T-helper 1 cell treated with Interleukin-12 subunit alpha and Interleukin-12 subunit beta and Interleukin-4 antibody, amounts not matched to agents 30 μg/mL and 1 μg/mL, for 36 hours (primary cell): ENCODE data around the gene PRADC1.

ENCODE experiments used
- H3K27ac Mint-ChIP-seq: one replicate; pipeline ENCODE4 v1.8.0; 2021; ENCODE audit warnings: mild to moderate bottlenecking, mixed read lengths
- H3K27me3 Mint-ChIP-seq: one replicate; pipeline ENCODE4 v1.8.0; 2021; ENCODE audit warnings: low read depth, mixed read lengths
- H3K36me3 Mint-ChIP-seq: one replicate; pipeline ENCODE4 v1.8.0; 2021; ENCODE audit warnings: low read depth, mixed read lengths
- H3K4me1 Mint-ChIP-seq: one replicate; pipeline ENCODE4 v1.8.0; 2021; ENCODE audit warnings: low read depth, mixed read lengths
- H3K4me3 Mint-ChIP-seq: one replicate; pipeline ENCODE4 v1.8.0; 2021; ENCODE audit warnings: mild to moderate bottlenecking, moderate library complexity, mixed read lengths
- H3K9me3 Mint-ChIP-seq: one replicate; pipeline ENCODE4 v1.8.0; 2021; ENCODE audit warnings: mixed read lengths

The PRADC1 gene

DNA sequence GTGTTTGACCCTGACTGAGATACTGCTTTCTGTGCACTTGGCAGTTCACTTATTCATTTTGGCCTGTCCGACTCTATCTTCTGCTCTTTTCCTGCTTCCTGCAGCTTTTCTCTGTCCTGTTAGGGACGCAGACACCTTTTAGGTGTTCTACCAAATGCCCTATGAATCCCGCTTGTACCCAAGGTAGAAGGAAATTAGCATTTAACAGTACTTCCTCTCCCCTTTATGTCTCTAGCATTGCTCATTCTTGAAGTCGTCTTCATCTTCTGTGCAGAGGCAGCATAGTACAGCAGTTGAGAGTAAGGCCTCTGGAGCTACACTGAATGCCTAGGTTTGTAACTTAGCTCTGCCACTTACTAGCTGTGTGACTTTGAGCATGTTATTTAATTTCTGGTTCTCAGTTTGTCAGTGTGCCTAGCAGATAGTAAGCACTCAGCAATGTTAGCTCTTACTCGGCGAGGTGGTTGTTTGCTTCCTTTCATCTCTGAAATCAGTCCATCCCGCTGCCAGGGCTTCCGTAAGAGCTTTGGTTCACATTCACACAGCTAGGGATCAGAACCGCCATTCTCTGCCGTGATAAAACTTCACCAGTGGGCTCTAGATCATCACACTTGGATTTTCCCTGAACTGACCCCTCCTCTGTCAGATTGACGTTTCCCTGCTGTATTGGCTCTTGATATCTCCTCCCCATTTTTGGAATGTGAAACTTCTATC, 2.4 kb upstream of the PRADC1 start:
- H3K9me3 Mint-ChIP-seq: no peaks in the 10 kb centered on the region
- peaks cover 9% of the 10 kb centered on the region for H3K36me3 Mint-ChIP-seq
- H3K27me3 Mint-ChIP-seq: no peaks in the 10 kb centered on the region
- H3K27ac Mint-ChIP-seq: peak overlapping the region; percentile 80
- H3K4me1 Mint-ChIP-seq: peaks cover 39% of the 10 kb centered on the region
- peak overlapping the region; percentile 89 for H3K4me3 Mint-ChIP-seq

DNA sequence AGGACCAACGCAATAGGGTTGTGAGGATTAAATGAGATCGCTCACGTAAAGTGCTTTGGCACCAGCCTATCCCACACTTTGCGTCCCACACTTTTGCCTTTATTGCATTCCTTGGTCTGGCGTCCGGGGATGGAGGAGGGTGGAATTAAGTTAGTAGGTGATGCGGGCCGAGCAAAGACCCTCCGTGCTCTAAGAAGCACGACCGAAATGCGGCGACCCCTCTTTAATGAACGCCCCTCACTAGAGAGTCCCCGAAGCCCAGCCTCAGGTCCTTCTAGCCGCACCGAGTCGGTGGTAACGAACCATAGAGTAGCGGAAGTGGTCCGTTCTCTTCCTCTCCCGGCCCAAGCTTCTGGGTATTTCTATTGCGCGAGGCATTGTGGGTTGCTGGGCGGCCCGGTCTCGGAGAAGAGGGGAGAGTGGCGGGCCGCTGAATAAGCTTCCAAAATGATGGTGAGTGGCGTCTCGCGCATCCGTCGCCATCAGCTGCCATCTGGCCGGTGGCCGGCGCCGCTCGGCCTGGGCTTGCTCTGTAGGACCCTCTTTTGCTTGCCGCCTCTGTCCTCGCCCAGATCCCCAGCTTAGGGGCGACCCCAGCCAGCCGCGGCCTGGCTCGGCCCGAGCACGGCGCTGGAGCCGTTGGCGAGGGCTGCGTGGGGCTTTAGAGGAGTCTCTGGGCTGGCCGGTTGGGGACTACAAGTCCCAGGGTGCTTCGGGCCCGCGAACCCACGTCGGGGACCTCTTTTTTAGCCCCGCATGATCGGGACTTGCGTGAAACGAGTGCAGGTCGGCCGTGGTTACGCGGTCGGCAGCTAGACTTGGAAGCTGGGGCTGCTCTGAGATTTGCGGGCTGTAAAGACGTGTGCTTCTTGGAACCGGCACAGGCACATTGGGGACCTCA, 1.1 kb upstream of the PRADC1 start, which contains the start of gene CCT7:
TSS of gene CCT7 (plus strand) at position 377 of the 901 bp plus-strand sequence. CDS start at position 448, 71 bp downstream.
- peak within 1 kb of the TSS; percentile 89 for H3K4me3 Mint-ChIP-seq
- peaks cover 38% of the 10 kb centered on the region for H3K4me1 Mint-ChIP-seq
- no peaks in the 10 kb centered on the region for H3K9me3 Mint-ChIP-seq
- peak within 1 kb of the TSS; percentile 80 for H3K27ac Mint-ChIP-seq
- peaks cover 9% of the 10 kb centered on the region for H3K36me3 Mint-ChIP-seq
- no peaks in the 10 kb centered on the region for H3K27me3 Mint-ChIP-seq

- H3K4me1 Mint-ChIP-seq: peaks cover 28% of the 10 kb centered on the region
- H3K27me3 Mint-ChIP-seq: no peaks in the 10 kb centered on the region
- H3K9me3 Mint-ChIP-seq: no peaks in the 10 kb centered on the region
- H3K36me3 Mint-ChIP-seq: peaks cover 6% of the 10 kb centered on the region
- H3K4me3 Mint-ChIP-seq: peak overlapping the region; percentile 89
- H3K27ac Mint-ChIP-seq: peak overlapping the region; percentile 68
These were observed 461 bp downstream of the PRADC1 start for GRCh38 chr2:73232403-73233153.

DNA sequence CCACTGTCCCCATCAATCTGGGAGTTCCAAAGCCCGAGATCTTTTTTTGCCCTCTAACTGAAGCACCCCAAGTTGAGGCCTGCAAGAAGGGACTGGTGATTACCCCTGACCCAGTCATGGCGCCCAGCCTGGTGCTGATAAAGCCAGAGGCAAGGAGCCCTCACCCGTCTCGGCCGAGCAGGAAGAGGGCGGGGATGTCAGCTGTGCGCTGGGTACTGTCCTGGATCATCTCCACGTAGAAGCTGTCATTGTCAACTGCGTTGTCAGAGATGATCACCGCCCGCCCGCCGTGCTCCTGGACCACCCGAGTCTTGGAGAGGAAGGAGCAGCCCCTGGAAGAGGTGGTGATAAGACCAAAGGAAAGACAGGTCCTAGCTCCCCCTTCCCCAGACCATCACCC, 4.4 kb downstream of the PRADC1 start:
- no peaks in the 10 kb centered on the region for H3K9me3 Mint-ChIP-seq
- no peaks in the 10 kb centered on the region for H3K27me3 Mint-ChIP-seq

GRCh38 chr2:73227086-73227485, 6.0 kb downstream of the PRADC1 start:
- Mint-ChIP-seq H3K4me3 (no peak overlapping the region), H3K27me3 (no peaks in the 10 kb centered on the region), H3K9me3 (no peaks in the 10 kb centered on the region), H3K36me3 (peaks cover 2% of the 10 kb centered on the region), H3K4me1 (peaks cover 5% of the 10 kb centered on the region), H3K27ac (no peak overlapping the region)

More for the DNA sequence above, 4.4 kb downstream of the PRADC1 start:
- Mint-ChIP-seq H3K27ac (no peak overlapping the region), H3K36me3 (no peaks in the 10 kb centered on the region), H3K4me1 (peaks cover 11% of the 10 kb centered on the region), H3K4me3 (no peak overlapping the region)

DNA sequence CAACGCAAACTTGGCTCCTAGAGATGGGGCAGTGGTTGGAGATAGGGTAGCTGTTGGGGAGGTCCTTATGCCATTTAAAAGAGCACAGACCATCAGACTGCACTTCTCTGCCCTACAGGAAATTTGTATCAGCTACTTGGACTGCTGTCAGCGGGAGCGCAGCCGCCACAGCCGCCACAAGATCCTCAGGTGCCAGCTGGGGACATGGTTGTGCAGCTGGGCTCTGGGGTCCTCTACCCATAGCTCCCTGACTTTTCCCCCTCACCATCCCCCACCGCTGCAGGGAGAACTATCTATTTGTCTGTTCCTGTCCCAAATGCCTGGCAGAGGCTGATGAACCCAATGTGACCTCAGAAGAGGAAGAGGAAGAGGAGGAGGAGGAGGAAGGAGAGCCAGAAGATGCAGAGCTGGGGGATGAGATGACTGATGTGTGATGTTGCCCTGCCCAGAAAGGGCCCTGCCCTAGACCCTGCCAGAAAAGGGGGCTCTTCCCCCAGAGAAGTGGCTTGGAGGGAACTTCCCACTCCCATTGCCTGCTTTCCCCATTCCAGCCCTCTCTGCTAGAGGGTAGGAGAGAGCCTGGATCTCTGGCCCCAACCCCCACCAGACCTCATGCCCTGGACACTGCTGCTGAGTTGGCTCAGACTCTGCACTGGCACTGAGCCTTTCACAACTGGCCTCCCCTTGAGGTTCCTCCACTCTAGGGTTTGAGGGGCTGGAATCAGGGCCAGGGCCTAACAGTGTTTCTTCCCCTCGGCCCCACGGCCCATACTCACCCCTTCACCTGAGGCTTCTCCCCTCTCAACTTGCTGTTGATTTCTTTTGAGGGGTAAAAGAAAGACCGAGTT, 7.3 kb downstream of the PRADC1 start:
- Mint-ChIP-seq H3K27ac (no peak overlapping the region), H3K9me3 (no peaks in the 10 kb centered on the region), H3K27me3 (no peaks in the 10 kb centered on the region), H3K36me3 (peaks cover 5% of the 10 kb centered on the region), H3K4me3 (no peak overlapping the region), H3K4me1 (peaks cover 5% of the 10 kb centered on the region)

- peaks cover 5% of the 10 kb centered on the region for H3K36me3 Mint-ChIP-seq
- no peak overlapping the region for H3K27ac Mint-ChIP-seq
- H3K4me1 Mint-ChIP-seq: peaks cover 5% of the 10 kb centered on the region
- H3K9me3 Mint-ChIP-seq: no peaks in the 10 kb centered on the region
- H3K4me3 Mint-ChIP-seq: no peak overlapping the region
- H3K27me3 Mint-ChIP-seq: no peaks in the 10 kb centered on the region
These were observed 9.2 kb downstream of the PRADC1 start for GRCh38 chr2:73223821-73224220.

GRCh38 chr2:73218298-73218697, 14.7 kb downstream of the PRADC1 start:
- peaks cover 5% of the 10 kb centered on the region for H3K36me3 Mint-ChIP-seq
- H3K4me1 Mint-ChIP-seq: peaks cover 18% of the 10 kb centered on the region

GRCh38 chr2:73217826-73218225, 15.2 kb downstream of the PRADC1 start:
- Mint-ChIP-seq H3K27me3 (no peaks in the 10 kb centered on the region), H3K4me3 (no peak overlapping the region), H3K27ac (no peak overlapping the region), H3K9me3 (no peaks in the 10 kb centered on the region), H3K36me3 (peaks cover 5% of the 10 kb centered on the region), H3K4me1 (peaks cover 20% of the 10 kb centered on the region)

More at GRCh38 chr2:73218298-73218697, 14.7 kb downstream of the PRADC1 start:
- Mint-ChIP-seq H3K27ac (no peak overlapping the region), H3K27me3 (no peaks in the 10 kb centered on the region), H3K4me3 (no peak overlapping the region), H3K9me3 (no peaks in the 10 kb centered on the region)

- no peak overlapping the region for H3K27ac Mint-ChIP-seq
These were observed 15.9 kb downstream of the PRADC1 start for GRCh38 chr2:73217160-73217559.

GRCh38 chr2:73215254-73215653, 17.8 kb downstream of the PRADC1 start:
- H3K9me3 Mint-ChIP-seq: no peaks in the 10 kb centered on the region
- peak overlapping the region; percentile 96 for H3K4me3 Mint-ChIP-seq
- peaks cover 20% of the 10 kb centered on the region for H3K4me1 Mint-ChIP-seq
- no peaks in the 10 kb centered on the region for H3K36me3 Mint-ChIP-seq
- H3K27me3 Mint-ChIP-seq: no peaks in the 10 kb centered on the region
- H3K27ac Mint-ChIP-seq: peak overlapping the region; percentile 80

More at GRCh38 chr2:73217160-73217559, 15.9 kb downstream of the PRADC1 start:
- Mint-ChIP-seq H3K9me3 (no peaks in the 10 kb centered on the region), H3K27me3 (no peaks in the 10 kb centered on the region), H3K36me3 (peaks cover 4% of the 10 kb centered on the region), H3K4me3 (no peak overlapping the region), H3K4me1 (peaks cover 20% of the 10 kb centered on the region)

- Mint-ChIP-seq H3K27ac (peak within 1 kb of the TSS; percentile 85), H3K27me3 (peaks cover under 1% of the 10 kb centered on the region), H3K4me1 (peaks cover 20% of the 10 kb centered on the region), H3K4me3 (peak within 1 kb of the TSS; percentile 96), H3K36me3 (no peaks in the 10 kb centered on the region), H3K9me3 (no peaks in the 10 kb centered on the region)
These were observed 18.7 kb downstream of the PRADC1 start, which contains the start of gene SMYD5 for GRCh38 chr2:73214120-73215035. TSS of gene SMYD5 (plus strand) at chr2:73214245. CDS start at chr2:73214267, 22 bp downstream.
